NCI-H2196 (cell line): Measurements from ENCODE around the gene COX10.
"Not testable (repeated sequence)": the region's sequence is repeated elsewhere in the genome, so short reads cannot be mapped to it uniquely, and the experiment has no call there.

Experiments
- DNase-seq: peaks from one replicate; lab custom pipeline; 2025; ENCODE audit not compliant: unreplicated experiment; lab: John Stamatoyannopoulos, UW

Gene COX10

DNA sequence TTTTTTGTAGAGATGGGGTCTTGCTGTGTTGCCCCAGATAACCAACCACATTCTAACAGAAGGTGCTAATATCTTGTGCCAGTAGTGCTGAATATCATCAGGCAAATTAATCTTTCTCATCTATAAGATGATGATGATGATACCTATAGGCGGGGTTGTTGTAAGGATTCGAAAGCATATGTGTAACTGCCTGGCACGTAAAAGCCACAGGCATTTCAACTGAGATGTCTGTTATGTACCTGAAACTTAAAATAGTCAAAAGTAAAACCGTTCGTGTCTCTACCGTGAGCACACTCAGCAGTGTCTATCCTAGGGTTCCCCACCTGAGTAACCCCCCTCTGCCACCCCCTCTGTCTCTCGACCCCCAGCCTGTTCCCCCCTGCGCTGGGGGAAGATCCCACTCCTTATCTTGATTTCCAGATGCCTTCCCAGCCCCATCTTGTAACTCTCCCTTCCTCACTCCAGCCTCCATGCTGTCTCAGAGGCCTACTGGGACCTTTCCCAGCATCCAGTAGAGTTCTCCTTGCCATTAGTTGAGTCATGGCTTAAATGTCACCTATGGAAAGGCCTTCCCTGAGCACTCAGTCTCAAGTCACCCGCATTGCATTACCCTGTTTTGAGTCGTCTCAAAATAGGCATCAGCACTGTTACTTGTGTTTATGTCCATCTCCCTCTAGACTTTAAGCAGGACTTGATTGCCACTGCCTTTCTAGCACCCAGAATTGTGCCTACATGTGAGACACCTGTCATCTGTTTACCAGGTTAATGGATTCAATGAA lies 133.3 kb downstream of the COX10 start:
- DNase-seq, result no peak

DNA sequence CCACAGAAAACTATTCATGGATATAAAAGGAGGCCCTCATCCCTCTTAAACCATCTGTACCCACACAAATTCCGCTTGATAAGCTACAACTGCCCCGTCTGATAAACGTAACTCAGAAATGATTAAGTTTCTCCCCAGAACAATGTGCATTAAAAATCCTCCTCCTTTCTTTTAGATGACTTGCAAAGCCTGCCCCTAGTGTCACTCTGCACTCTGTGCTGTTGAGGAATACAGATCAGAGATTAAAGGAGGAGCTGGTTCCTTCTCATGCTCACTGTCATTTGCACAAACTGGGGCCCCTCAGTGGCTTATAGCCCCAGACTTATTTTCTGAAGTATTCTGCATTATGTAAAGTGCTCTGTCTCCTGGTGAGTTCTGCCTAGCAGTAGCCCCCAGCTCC lies 134.1 kb downstream of the COX10 start:
- DNase-seq, result no peak

DNA sequence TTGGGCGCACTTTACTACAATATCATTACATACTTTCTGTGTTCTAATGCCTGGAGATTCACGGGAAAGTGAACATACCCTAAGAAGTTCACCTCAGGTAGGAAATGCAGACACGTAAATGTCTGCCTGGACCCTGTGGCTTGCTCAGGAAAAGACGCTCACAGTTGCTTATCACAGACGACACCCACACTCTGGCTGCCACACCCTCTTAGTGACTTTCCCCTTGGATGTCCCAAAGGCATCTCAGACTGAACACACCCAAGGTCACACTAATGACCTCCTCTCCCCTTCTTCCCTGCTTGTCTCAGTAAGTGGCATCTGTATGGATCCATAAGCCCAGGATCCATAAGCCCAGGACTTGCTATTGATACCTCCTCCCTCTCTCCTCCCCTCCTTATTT lies 134.8 kb downstream of the COX10 start:
- no peak for DNase-seq

DNA sequence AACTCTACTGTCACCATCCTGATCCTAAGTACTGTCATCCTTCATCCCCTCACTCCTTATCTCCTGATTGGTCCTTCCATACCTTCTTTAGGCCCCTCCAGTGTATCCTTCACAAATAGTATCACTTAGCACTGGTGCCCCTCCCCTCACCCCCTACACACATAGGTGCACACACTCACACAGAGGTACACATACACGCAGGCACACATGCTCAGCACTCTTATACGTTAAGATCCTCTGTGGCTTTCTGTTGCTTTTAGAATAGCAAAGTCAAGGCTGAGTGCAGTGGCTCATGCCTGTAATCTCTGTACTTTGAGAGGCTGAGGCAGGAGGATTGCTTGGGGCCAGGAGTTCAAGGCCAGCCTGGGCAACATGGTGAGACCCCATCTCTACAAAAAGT lies 135.2 kb downstream of the COX10 start:
- no peak for DNase-seq

DNA sequence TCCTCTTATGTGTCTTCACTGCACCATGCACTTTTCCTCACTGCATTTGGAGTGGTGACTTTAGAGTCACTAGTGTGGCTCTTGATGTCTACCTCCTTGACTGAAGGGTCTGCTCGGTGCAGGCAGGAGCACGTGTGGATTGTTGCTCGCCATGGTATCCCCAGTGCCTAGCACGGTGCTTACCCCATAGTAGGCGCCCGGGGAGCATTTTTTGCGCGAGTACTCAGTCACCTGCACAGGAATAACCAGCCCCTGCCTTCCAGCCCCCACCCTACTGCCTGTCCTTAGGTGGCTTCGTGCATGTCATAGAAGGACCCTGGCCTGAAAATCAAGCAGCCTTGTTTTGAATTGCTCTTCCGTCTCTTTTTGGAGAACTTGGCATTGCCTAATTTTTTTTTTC lies 136.1 kb downstream of the COX10 start:
- no peak for DNase-seq

DNA sequence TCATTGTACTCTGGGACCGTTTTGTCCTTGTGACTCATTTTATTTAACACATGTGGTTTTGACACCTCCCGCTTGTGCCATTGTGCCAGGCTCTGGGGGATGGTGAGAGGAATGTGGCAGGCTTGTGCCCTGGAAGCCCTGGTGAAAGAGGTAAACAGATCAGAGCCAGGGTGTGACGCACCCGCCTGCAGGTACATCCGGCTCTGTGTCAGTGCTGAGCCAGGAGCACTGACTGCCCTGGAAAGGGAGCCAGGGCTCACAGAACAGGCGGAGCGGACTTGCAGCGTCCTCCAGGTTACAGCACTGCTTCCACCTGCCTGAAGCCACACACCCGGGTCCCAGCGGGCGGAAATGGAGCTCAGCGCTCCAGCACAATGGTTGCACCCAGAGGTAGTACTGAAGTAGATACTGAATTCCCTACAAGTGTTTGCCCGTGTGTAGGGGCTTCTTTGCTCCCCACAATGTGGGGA lies 136.7 kb downstream of the COX10 start:
- DNase-seq, result peak; percentile 59

DNA sequence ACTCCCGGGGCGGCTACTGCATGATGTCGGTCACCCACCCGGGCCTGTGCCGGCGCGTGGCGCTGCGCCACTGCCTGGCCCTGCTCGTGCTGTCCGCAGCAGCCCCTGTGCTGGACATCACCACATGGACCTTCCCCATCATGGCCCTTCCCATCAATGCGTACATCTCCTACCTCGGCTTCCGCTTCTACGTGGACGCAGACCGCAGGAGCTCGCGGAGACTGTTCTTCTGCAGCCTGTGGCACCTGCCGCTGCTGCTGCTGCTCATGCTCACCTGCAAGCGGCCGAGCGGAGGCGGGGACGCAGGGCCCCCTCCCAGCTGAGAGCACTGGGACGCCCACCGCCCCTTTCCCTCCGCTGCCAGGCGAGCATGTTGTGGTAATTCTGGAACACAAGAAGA lies 137.6 kb downstream of the COX10 start:
- no peak for DNase-seq

DNA sequence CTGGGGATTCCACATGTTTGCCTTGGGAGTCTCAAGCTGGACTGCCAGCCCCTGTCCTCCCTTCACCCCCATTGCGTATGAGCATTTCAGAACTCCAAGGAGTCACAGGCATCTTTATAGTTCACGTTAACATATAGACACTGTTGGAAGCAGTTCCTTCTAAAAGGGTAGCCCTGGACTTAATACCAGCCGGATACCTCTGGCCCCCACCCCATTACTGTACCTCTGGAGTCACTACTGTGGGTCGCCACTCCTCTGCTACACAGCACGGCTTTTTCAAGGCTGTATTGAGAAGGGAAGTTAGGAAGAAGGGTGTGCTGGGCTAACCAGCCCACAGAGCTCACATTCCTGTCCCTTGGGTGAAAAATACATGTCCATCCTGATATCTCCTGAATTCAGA lies 138.5 kb downstream of the COX10 start:
- no peak for DNase-seq

DNA sequence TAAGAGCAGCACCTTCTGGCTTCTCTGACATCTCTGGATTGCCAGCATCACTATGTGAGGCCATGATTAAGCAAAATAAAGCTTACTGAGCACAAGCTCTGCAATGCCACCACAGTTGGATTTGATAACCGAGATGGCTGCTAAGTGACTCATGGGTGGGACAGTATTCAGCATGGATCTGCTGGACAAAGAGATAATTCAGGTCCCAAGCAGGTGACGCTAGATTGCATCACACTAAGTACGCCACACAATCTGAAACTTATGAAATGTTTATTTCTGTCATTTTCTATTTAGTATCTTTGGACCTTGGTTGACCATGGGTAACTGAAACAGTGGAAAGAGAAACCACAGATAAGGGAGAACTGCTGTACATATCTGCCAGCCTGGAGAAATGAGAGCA lies 139.9 kb downstream of the COX10 start:
- no peak for DNase-seq

DNA sequence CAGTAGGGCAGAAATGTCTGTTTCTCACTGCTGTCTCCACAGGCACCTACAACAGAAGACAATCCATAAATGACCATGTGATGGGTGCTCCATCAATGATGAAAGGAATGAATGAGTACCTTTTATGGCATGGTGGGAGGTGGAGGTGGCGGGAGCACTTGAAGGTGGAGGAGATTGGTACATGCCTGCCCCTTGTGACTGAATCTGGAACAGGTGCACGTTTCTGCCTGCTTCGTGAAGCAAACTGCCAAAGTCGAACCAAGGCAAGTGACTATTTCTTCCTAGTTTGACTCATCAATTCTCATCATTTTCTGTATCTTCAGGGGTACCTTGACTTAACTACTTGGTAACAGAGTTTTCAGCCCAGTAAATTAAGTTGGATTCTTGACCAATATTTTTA lies 141.9 kb downstream of the COX10 start:
- no peak for DNase-seq

DNA sequence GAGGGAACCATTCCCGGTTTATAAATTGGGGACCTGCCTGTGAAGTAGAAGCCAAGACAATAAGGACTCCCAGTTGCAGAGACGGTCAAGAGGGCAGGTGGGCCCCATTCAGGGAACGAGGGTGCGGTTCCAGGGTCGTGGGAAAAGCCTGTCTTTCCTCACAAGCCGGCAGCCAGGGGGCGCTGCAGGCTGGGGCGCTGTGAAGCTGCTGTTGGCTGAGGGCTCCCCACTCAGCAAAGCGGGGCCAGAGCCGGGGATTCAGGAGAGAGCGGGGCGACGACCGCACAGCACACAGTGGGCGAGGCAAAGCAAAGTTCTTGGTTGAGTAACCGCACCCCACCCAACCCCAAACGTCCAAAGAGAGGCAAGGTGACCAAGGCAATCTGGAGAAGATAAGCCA lies 142.5 kb downstream of the COX10 start:
- DNase-seq, result no peak

DNA sequence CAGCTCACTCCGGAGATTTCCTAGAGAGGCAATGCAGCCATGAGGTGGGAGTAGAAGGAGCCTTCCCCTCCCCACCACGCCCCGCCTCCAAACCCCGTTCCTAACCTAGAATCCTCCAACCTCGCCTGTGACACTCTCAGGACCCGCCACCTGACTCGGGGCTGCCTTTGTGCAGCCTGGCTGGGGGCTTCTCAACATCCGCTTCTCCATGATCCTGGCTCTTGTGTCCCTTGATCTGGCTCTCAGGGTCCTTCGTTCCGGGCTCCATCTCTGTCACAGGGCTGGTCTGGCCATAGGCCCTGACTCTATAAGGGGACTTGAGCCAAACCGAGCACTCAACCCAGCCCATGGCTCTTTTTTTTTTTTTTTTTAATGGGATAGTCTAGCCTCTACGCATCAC lies 143.1 kb downstream of the COX10 start:
- no peak for DNase-seq

DNA sequence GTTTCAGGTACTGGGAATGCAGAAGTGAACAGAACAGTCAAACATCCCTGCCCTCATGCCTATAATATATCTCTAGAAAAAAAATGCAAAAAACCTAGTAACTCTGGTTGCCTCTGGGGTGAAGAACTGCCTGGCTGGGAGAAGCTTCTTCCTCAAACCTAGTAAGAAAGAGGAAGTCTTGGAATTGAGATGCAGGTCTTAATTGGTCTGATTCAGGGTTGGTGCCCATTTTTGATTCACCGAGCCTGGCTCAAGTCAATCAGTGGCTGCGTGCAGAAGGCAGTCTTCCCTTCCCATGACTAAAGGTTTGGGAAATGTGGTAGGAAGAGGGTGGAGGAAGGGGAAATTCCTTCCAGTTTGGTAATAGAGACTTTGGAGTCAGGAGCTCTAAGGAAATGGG lies 145.0 kb downstream of the COX10 start:
- no peak for DNase-seq

DNA sequence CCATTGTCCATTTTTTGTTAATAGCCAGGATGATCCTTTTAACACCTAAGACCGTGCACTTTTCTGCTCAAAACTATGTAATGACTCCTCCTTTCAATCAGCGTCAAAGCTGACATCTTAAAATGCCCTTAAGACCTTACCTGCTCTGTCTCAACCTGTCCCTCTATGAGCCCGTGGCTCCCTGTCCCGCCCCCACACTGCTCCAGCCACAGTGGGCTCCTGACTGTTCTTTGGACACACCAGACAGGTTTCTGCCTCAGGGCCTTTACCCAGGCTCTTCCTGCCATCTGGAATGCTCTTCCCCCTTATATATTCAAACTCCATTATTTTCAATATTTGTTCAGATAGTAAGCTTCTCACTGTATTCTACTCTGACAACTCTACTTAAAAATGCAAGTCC lies 153.3 kb downstream of the COX10 start:
- DNase-seq, result no peak

DNA sequence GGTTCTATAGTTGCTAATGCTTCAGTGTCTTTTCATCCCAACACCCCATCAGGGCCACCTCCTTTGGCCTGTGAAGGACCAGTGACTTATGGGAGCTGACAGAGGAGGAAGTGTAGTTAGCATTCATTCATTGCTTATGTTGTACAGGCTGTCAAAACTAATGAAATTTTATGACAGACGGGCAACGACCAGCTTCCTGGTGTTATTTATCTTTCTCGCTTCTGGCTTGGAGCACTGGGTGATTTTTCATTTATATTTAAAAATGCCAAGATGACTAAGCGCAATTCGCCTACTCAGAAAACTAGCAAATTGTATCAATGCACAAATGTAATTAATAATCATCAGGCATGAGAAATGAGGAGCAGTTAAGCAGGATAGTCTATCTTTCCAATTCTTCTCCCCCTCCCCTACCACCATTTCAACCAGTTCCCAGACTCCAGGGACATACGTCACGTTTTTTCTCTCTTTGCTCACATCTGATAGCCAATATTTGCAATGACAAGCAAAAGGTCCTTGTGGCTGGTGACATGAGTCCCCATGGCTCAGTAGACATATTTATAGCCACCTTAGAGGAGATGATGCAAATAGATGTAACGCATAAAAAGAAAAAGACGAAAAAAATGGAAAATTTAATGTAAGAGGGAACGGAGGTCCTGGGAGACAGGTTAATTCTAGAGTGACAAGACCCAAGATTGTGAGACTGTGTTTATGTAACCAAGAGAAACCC lies 156.1 kb downstream of the COX10 start:
- no peak for DNase-seq

DNA sequence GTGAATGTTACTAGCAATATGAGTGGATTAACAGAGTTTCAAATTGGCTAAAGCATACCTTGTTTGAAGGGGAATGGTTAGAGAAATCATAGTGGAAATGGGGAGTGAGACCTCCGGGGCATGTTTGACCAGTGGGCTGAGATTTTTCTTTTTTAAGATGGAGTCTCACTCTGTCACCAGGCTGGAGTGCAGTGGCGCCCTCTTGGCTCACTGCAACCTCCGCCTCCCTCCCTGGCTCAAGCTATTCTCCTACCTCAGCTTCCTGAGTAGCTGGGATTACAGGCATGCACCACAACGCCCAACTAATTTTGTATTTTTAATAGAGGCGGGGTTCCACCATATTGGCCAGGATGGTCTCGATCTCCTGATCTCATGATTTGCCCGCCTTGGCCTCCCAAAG lies 157.7 kb downstream of the COX10 start:
- no peak for DNase-seq

DNA sequence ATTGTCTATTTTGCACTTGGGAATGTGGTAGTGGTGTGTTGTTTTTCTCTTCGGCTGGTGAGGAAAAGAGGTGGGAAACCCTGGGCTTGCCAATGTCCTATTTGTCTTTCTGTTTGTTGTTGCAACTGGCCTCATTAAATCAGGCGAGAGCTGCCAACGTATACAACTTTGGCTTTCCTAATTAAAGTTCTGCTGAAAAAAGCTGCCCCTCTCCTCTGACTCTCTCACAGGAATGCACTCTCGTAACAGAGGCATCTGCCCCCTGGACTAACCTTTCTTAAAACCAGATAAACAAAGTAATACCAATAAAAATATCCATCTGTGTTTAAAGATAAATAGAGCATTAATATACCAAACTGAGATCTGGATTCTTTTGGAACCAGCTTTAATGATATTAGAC lies 159.6 kb downstream of the COX10 start:
- DNase-seq, result no peak

DNA sequence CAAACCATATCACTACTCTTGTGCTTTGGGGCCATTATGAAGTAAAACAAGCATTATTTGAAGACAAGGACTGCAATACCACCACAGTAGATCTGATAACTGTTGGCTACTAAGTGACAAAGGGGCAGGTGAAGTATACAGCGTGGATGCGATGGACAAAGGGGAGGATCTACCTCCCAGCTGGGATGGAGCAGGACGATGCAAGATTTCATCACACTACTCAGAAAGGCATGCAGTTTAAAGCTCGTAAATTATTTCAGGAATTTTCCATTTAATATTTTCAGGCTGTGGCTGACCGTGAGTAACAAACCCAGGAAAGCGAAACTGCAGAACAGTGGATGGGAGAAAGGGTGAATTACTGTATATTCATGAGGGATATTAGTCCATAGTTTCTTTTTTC lies 161.9 kb downstream of the COX10 start:
- DNase-seq, result not testable (repeated sequence)

DNA sequence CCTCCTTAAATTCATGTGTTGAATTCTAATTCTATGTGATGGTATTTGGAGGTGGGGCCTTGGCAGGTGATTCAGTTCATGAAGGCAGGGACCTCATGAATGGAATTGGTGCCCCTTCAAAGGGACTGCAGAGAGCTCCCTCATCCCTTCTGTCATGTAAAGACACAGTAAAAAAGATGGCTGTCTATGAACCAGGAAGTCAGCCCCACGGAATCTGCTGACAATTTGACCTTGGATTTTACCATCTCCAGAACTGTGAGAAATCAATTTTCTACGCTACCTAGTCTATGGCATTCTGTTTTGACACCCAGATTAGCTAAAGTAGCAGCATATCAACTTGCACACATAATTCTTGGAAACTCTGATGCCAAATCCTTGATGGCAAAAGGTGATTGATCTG lies 165.7 kb downstream of the COX10 start:
- DNase-seq, result not testable (repeated sequence)

DNA sequence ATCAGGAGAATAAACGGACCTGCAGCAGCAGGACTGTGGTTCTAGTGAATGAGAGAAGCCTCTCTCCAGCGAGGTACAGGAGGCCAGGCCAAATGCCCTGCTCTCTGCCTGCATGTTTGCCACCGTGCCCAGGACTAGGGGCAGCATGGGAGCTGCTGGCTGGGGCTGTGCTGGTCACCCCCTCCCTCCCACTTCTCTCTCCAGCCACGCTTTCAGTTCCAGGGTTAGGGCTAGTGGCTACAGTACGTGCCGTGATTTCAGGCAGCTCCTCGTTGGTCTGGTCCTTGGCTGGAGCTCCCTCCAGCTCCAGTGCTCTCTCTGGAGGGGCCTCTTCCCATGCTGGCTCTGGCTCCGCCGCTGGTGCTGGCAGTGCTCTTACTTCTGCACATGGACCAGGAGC lies 166.7 kb downstream of the COX10 start:
- DNase-seq, result not testable (repeated sequence)

DNA sequence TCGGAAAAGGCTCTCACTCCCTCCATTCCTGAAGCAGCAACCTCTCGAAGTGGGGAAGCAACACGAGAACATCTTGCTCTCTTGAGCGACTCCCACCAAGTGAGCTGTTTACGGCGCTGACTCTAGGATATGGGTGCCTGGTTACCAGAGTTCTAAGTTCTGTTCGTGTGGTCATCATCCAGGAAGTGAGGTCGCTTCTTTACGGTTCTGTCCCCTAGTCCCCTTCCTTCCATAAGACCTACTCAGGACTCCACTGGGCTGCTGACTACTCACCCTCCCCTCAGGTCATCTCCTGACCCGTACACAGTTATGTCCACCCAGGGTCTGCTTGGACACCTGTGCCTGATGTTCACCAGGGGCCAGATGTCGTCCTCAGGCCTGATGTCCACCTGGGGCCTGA lies 167.5 kb downstream of the COX10 start, which contains the start of gene CDRT15:
Gene CDRT15, minus strand, starts transcription at position 101 of the 400 bp plus-strand sequence. Its CDS starts 29 bp downstream, at position 72.
- DNase-seq, result not testable (repeated sequence)

DNA sequence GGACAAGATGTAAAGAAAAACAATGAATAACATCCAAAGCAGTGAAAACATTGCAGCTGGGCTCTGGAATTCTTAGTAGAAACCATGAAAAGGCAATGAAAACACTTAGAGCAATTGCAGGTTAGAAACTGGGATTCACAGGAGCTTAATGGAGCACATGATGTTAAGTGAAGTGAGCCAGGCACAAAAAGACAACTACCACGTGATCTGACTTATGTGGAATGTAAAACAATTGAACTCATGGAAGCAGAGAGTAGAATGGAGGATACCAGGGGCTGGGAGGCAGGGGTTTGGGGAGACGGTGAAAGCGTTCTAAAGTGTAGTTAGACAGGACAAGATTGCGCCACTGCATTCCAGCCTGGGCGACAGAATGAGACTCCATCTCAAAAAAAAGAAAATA lies 170.0 kb downstream of the COX10 start:
- DNase-seq, result not testable (repeated sequence)
